8988T (cell line): ENCODE results near the gene LRMDA.
A peak's percentile ranks its signal among the peaks of the same experiment; 100 is the strongest.

Source experiments
- DNase-seq: peaks from one replicate; pipeline ENCODE4 v3.0.0; 2011

The LRMDA gene

DNA sequence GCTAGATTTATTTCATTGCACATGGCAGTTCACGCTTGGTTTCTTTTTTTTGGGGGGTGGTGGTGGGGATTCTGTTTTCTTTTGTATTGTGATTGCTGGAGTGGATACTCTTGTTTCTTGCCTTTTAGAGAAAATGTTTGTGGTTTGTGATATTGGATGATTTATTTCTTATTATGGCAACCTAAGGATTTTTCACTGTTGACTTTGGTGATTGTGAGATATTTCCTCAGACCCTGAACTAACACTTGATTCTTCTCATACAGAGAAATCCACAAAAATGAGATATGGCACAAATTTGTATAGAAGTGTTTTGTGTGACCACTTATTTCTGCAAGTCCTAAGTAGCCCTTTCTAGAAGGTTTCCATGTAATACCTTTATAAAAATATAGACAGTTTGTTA is 871.1 kb downstream of the LRMDA start:
- no peak for DNase-seq

DNA sequence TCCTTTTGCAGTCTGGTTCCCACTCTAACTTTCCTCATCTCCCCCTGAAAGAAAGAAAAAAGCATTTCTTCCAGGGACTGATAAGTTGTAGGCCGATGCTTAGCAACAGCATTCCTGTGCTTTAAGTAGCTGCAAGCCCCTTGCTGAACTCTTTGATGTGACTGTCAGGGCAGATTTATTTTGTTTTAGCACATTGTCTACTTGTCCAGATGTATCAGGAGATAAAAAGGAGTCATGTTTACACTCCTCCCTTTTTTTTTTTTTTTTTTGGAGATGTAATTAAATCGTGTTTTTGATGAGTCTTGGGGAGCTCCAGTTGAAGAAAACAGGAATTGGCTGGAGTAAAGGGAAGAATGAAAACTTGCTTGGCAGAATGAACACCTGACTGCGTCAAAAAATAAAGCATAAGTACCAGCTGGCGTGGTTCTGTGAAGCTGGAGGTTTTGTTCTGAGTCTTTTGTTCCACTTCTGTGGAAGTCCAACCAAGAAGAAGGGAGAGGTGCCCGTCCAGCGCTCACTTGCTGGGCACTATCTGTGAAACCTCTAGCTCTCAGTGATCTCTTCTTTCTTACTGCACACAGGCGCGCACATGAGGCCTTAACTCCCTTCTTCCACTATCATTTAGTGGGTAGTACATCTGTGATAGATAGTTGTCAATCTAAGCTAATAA is 871.7 kb downstream of the LRMDA start:
- no peak for DNase-seq

DNA sequence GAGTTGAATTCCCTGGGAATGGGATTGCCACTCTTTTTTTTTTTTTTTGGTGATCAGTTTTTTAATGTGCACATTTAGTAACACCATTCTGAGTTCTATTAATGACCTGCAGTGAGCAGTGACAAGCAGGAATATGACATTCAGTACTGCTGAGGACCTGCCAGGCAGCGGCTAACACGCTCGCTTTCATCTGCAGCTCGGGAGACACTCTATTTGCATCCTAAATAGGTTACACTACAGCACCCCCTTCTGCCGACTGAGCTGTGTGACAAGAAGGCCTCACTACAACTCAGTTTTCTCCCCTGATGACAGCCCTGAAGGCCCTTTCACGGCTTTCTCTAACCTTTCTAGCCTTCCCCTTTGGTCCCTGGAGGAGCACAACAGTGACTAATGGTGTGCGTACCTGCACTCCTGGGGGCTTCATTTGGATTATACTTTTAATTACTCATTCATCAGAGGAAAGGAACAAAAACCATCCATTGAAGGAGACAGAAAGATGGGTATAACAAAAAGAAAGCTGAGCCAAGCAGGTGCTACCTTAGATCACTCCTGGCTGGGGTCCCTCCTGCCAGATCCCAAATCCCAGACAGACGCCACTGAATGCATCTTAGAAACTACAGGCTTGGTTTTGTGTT is 872.4 kb downstream of the LRMDA start:
- peak; percentile 14 for DNase-seq

DNA sequence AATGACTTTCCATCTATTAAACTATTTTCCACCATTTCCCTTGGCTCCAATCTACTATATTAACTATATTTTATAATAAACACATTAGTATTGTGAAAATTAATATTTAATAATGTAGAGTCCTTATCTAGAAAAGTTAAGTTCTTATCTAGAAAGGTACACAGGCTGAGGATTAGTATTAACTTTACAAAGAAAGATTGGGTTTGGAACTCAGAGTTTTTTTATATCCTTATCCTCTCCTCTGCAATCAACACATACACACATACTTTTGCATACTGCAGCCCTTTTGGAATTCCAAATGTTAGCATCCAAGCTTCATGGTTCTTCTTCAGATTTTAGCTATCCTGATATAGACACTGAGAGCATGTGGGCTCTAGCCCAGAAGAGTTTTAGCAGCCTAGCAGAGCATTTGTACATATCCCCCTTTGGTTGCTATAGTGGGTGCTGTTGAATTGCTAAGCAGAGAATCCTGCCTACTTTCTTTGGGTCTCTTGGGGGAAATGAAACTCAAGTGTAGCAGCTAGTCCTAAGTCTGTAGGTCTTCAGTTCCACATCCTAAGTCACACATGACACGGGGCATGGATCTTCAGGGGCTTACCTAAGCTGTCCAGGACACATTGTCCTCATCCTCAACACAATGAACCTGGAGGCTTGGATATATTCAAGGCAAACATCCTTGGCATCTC is 874.6 kb downstream of the LRMDA start:
- no peak for DNase-seq

DNA sequence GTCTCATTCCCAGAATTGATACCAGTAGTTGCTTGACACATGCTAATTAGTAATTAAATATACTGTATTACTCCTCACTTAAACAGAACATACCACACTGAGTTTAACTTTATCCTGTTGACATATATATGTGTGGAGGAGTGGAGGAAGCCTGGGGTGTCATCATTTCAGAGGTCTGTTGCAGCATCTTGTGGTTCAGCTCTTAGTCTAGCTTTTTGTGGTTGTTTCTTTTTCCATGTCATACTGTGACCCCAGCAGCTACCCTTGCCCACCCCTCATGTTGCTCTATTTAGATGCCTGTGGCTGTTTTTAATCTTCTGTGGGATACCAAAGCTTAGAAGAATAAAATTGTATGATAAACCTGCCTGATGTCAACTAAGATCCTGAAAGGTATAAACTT is 875.4 kb downstream of the LRMDA start:
- DNase-seq = no peak

DNA sequence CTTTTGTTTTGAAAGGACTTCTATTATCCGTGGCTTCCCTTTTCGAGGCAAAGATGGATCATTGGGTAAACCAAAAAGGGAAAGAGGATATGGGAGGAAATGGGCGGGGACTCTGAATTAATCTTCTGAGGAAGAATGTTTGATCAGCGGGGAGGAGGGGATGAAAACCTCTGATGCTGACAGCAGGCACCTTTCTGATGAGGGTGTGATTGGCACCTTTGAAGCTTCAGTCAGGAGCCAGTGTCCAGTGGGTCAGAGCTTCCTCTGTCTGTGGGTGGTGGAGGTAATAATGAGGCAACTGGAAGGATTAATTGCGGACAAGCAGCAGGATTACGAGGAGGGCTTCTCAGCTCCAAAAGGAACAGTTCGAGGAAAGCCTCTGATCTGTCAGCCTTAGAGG is 877.6 kb downstream of the LRMDA start:
- no peak for DNase-seq

DNA sequence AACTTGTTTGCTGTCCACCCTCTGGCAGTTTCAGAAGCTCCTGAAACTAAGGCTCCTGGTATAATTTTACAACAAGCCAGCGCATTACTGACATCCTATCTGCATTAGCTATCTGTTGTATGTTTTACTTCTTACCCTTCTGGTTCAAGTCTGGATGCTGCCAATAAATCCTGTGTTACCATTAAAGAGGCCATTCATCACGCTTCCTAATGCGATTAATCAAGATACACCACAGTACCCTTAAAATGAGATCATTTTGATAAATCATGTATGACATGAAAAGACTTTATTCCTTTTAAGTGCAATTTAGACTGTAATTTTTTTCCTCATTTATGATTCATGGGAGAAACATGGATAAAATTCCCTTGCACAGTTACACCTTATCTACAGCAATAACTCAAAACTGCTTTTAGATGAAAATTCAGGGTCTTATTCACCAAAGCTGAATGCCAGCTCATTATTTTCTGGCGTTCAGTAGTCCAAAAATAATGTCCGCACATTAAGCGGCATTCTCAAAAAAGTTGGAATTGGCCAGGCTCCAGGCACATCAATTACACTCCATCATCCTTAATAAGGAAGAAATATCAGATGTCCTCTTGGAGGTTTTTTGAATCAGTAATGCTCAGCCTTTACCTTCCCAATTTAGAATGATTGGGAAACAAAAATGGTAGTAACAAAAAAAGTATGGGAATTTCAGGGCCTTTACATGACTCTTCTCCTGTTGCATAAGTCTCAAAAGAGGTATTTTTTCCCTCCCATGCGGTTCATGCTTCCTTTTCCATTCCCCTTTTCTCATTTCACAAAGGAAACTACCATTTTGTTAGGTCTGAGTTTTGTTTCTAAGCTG is 878.5 kb downstream of the LRMDA start:
- DNase-seq = no peak

DNA sequence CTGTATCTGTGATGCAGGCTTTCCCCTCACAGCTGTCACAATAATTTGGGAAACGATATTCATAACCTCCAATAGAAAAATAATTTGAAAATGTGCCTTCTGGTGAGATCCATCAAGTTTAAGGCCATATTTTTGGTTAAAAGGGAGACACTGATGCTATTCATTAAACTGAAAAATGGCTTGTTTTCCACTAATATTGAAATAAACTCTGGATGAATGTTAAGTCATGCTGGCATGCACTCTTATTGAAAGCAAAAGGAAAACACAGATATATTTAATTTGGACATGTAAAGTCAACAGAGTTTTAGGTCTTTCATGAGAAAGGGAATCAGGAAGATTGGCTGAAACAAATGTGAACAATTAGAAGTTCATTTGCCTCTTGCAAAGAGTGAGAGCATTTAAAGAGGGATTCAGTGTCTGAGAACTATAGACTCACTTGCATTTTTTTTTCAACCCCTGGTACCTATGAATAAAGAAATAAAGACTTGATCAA is 879.2 kb downstream of the LRMDA start:
- no peak for DNase-seq

DNA sequence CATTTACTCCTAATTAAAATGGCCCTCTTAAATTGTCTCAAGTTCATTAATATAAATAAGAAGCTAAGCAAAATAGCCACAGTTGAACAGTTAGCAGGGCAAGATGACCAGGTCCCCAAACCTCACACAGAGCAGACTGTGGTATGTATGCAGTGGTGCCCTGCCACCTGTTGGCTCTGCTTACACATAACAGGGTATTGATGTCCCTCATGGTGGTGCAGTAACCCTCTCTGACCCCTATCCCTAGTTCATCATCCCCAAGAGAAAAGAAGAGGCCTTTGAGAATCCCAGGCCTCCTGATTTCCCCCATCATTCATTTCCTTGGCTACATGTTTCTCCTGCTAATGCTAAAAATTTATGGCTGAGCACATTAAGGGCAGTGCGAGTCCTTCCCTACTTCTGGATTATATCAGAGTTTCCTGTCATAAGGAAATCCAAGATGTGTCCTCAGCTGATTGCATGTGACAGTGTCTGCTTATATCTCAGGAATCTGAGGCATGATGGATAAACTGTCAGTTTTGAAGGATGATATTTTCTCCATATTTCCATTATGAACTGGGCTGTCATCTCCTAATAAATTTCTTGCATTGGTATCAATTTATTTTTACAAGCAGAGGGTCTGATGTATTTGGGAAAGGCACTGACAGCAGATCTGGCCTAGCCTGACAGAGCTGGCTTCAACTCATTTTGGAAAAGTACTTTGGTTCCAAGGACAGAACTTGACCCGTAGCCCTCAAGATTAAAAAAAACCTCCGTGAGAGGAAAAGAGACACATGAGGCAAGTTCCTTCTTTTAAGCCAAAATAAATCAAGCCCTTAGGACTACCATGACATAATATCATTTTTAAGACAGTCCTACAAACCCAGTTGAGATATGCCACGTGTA is 880.6 kb downstream of the LRMDA start:
- DNase-seq = peak; percentile 11

DNA sequence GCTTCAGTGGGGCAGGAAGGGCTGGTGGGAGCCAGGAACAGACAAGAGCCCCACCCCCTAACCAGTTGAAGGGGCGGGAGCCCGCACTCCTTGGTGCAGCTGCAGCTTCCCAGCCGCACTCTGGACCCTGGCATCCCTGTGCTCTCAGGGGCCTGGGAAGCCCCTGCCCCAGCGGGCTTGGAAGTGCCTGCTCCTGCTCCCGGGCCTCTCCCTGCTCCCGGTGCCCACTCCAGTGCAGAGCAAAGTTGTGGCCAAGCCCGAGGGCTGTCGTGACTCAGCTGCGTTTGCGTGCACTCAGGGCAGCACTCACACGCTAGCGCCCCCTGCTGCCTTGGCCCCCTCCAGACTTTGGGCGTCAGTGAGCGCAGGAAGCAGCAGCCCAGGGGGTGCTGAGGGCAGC is 883.8 kb downstream of the LRMDA start:
- no peak for DNase-seq

DNA sequence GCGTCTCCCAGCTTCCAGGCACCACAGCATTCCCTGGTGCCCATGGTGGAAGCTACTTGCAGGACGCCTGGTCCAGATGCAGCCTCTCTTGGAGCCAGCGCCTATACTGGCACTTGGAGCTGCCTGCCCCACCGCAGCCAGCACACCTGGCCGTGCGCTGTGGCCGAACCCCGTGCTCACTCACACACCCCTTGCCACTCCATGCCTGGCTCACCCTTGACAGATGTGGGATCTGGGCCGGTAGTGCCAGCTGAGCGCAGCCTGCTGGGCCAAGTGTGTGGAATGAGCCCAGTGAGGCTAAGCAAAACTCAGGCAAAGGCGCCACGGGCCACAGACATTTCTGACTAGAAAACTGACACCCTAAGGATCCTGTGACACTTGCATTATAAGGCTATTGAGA is 884.8 kb downstream of the LRMDA start:
- DNase-seq = no peak

DNA sequence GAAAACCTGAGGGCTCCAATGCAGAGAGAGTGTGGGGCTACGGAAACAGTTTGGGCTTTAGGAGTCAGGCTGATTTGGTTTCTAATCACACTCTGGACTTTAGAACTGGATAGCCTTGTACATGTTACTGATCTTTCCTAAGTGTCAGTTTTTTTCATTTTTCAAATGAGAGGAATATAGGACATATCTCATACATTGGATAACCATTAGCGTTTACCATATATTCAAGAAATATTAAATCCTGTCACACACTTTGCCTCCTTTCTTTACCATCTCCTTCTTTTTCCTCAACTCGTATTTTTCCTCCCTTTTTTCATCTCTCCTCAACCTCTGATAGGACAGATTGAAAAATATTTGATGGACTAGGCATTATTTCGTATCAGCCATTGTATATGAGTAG is 885.7 kb downstream of the LRMDA start:
- no peak for DNase-seq

DNA sequence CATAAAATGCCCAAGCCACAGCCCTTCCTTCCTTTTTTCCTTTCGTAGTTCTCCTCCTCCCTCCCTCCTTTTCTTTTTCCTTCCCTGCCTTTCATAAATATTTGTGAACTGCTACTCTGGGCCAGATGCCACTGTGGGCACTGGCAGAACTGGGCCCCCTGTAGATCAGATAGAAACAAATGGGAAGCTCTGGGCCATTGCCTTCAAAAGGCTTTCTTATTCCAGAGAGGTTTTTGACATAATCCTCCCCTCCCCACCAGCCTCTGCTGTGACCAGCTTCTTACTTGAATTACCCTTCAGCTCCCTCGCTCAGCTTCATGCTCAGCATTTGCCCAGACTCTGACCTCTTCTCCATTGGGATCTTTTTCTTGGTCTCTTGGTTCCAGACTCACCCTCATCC is 886.8 kb downstream of the LRMDA start:
- no peak for DNase-seq

DNA sequence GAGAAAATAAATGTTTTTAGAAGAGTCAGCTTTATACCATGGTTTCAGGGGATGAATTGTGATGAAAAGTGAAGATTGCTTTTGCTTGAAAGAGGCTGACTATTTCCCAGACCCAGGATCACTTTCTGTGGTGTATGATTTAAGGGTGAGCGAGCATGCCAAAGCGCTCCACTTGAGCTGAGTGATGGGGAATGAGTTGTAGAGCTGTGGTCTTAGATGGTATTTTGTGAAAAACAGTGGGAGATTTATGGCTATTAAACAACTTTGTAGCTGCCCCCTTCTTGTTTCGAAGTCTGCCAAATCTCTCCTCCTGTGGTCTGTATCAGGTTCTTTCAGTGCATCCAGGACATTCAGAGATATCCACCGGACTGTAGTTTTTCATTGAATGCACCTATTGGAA is 888.2 kb downstream of the LRMDA start:
- no peak for DNase-seq

DNA sequence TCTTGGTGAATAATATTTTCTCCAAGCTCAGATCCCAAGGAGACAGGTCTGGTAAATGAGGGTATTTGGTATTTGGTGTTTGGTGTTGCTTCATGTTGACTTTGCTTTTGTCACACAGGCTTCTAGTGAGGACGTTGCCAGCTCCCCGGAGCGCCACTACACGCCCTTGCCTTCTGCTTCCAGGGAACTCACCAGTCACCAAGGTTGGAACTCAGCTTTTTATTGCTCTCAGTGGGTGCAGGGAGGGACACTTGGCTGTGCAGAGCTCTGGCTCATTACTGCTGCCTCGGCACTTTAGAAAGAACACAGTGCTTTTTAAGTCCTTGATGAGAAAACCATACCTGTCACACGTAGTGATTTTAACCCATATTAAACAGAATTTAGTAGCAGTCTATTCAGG is 892.9 kb downstream of the LRMDA start:
- no peak for DNase-seq

DNA sequence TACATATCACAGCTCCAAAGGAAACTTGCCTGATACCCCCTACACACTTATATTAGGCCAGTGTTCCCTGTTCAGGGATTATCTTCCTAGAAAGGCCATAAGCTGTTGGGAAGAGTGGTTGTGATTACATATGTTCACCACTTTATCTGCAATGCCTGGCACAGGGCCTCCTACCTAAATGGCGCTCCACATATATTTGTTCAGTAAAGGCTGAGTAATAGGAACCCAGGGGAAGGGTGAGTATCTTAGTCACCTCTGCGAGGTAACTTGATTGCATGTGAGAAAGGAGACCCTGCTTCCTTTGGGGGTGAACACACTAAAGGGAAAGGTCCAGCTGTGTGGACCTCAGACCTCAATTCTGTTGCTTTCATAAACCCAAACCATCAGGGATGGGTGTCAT is 896.0 kb downstream of the LRMDA start:
- DNase-seq = no peak

DNA sequence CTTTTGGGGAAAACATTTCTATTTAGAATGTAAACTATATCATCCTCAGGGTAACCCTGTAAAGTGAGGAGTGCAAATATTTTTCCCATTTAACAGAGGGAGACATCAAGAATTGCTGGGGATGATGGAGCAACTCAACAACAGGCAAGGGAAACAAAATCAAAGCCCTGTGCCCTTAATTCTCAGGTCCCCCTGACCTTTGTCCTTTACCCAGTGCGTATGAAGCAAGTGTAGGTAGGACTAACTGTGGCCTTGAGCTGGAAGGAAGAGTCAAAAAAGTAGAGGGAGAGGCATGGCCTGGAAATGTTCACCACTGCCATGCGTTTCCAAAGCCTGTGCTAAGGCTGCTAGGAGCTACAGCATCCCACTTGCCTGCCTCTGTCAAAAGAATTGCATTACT is 896.9 kb downstream of the LRMDA start:
- DNase-seq = no peak

DNA sequence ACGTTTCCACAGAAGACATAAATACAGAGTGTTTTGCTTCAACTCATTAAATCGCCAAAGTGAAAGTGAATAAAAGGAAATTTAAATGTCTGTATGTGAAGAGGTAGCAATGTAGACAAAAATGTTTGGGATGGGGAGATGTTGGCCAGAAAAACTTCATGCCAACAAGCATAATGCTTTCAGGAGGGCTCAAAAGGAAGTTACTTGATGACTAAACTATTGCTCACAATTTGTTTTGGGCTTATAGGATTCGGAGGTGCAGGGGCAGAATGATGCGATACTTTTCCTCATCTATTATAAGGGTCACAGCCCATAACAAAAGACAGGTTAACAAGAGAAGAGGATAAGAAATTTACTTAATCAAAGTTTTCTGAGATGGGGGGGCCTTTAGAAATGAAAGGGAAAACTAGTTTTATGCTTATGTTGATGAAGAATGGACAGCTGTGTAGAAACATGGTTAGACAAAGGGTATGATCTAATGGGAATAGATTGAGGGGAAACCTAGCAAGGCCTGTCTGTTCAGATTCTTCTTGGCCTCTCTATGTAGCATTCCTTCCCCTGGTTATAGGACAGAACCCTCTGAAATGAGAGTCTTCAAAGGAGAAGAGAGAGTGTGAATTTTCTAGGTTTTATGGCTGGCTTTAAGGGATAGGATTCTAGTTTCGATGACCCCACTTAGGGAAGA is 898.6 kb downstream of the LRMDA start:
- DNase-seq = no peak

DNA sequence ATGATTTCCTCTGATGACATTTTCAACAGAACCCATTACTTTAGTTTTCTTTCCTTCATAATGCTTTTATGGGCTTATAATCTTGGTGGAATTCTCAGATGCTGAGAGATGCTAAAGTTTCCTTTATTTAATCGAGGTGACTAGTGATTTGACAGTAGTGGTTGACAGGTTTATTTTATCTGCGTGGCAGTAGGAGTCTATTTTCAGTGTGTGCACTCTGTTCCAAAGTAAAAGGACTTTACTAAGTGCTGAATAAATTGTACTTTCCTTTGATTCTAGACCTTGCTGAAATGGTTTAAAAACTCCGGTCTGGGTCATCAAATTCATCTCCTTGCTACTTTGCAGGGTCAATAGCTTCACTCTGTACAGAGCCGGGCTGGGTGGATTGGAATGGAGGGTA is 900.3 kb downstream of the LRMDA start:
- DNase-seq = no peak

DNA sequence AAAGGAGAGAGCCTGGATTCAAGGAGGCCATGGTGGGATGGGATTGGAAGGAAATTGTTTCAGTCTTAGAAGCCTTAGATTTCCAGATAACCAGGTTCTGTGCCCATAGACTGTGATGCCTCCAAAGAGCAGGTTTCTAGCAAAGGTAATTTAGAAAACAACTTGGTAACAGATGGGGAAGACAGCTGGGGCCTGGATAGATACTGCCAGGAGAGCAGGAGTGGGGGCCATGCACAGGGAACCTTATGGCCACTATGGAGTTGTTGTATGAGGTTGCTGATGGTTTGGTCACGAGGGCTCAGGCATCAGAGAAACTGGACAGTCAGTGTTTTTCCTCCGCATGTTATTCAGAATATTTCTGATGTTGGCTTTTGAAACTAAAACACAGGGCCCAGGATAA is 901.9 kb downstream of the LRMDA start:
- DNase-seq = no peak

DNA sequence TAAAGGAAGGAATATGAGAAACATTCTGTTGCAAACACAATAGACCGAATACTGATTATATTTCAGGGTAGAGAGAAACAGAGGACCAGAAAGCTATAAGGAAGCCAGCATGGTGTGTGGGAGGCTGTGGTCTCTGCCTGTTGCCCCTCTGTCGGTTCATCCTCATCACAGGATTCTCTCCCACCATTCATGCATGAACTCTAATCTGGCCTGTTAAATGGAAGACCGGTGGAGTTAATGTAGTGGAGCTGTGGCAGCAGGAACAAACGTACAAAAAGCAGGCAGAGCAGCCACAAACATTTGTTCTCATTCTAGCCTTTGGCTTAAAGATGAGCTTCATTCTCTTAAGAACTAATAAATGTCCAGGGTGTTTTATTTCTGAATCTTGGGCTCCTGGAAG is 902.4 kb downstream of the LRMDA start:
- DNase-seq = no peak

DNA sequence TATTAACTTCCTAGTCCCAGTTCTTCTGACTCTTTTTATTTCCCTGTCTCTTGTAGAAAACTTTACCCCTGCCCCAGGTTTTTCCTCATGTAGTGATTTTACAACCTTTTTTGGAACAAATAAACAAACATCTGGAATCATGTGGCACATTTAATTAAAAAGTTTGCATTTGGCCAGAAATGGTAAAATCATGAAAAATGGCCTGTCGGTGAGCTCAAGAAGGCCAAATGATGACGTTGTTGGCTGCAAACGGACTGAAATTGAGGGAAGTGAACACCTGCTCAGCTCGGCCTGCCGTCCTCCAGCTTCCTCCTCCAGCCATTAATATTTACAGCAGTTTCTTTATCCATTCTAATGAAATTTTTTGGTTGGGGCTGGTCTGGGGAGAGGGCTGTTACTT is 902.8 kb downstream of the LRMDA start:
- no peak for DNase-seq
